Left ventricle myocardium inferior (tissue), 1 donor: Measurements from ENCODE around the gene DNAH8. TPM values are rescaled to one million over a fixed set of nuclear protein-coding genes. Genes with fewer than 3 reads are reported as not detected.

Source experiments
- DNase-seq: peaks from one replicate; pipeline ENCODE4 v3.0.0-alpha.2; 2020
- H3K27ac ChIP-seq: fragments of 200-600 bp; replicated peaks from 2 replicates; pipeline ENCODE4 v1.8.0; 2021
- H3K27me3 ChIP-seq: fragments of 200-600 bp; 2 replicates; pipeline ENCODE4 v1.8.0; 2021; ENCODE audit warnings: low read depth
- H3K36me3 ChIP-seq: fragments of 200-600 bp; 2 replicates; pipeline ENCODE4 v1.8.0; 2021
- H3K4me1 ChIP-seq: fragments of 200-600 bp; 2 replicates; pipeline ENCODE4 v1.8.0; 2021
- H3K4me3 ChIP-seq: fragments of 200-600 bp; 2 replicates; pipeline ENCODE4 v1.8.0; 2021; ENCODE audit warnings: mild to moderate bottlenecking, moderate library complexity
- H3K9me3 ChIP-seq: fragments of 200-600 bp; replicated peaks from 2 replicates; pipeline ENCODE4 v1.8.0; 2021
- CTCF ChIP-seq: fragments of 200-600 bp; IDR thresholded peaks from 2 replicates; pipeline ENCODE4 v1.8.0; 2021; ENCODE audit warnings: antibody characterized with exemption, mild to moderate bottlenecking, borderline replicate concordance
- intact Hi-C: fragments of 100-400 bp; cut with micrococcal nuclease; formaldehyde crosslinking; loops from one replicate; pipeline ENCODE4 v1.11.0; 2022
- total RNA-seq: library from RNA; stranded (reverse); fragmentation: NEBNext Ultra II Directional; extraction: Animal tissue kit (Norgen Biotek cat#: 25700); gene quantifications from one replicate; pipeline ENCODE4 v1.2.1, GENCODE V29; 2021
- donor health status: DM: no; HTN: yes; CAD: no; lungs with severe emphysema.

Gene DNAH8
- total RNA-seq, 1 donor from 2014 or later = 0.03 TPM

GRCh38 chr6:39056191-39056590 lies 341.1 kb downstream of the DNAH8 start:
- Histone ChIP-seq H3K9me3 (no peaks in the 10 kb centered on the region), H3K27ac (no peak overlapping the region), H3K36me3 (peaks cover 4% of the 10 kb centered on the region), H3K27me3 (peaks cover 26% of the 10 kb centered on the region), H3K4me1 (peaks cover 57% of the 10 kb centered on the region), H3K4me3 (no peak overlapping the region)
- intact Hi-C loops = no loop called here
- DNase-seq = no peak
- TF ChIP-seq CTCF = no peak

- DNase-seq = no peak
- peaks cover 30% of the 10 kb centered on the region for H3K27me3 ChIP-seq
Measured at GRCh38 chr6:39056681-39057080, 341.6 kb downstream of the DNAH8 start.

GRCh38 chr6:39057251-39058155 lies 342.4 kb downstream of the DNAH8 start:
- peaks cover 35% of the 10 kb centered on the region for H3K27me3 ChIP-seq
- H3K4me1 ChIP-seq = peaks cover 67% of the 10 kb centered on the region
- peaks cover 4% of the 10 kb centered on the region for H3K36me3 ChIP-seq
- no peak for DNase-seq
- intact Hi-C loops = no loop called here
- H3K9me3 ChIP-seq = no peaks in the 10 kb centered on the region
- no peak overlapping the region for H3K4me3 ChIP-seq
- H3K27ac ChIP-seq = peak overlapping the region; percentile 3
- TF ChIP-seq CTCF = no peak

More at GRCh38 chr6:39056681-39057080, 341.6 kb downstream of the DNAH8 start:
- intact Hi-C loops = no loop called here
- Histone ChIP-seq H3K36me3 (peaks cover 4% of the 10 kb centered on the region), H3K27ac (peak overlapping the region; percentile 3), H3K9me3 (no peaks in the 10 kb centered on the region), H3K4me1 (peaks cover 58% of the 10 kb centered on the region), H3K4me3 (no peak overlapping the region)
- no peak for TF ChIP-seq CTCF

- intact Hi-C loops = no loop called here
- no peak for TF ChIP-seq CTCF
- Histone ChIP-seq H3K4me3 (no peak overlapping the region), H3K9me3 (no peaks in the 10 kb centered on the region), H3K27ac (no peak overlapping the region), H3K36me3 (peaks cover 4% of the 10 kb centered on the region), H3K4me1 (peaks cover 73% of the 10 kb centered on the region), H3K27me3 (peaks cover 35% of the 10 kb centered on the region)
- DNase-seq = no peak
Measured at GRCh38 chr6:39058471-39059147, 343.5 kb downstream of the DNAH8 start.

- peaks cover 4% of the 10 kb centered on the region for H3K36me3 ChIP-seq
- H3K27me3 ChIP-seq = peaks cover 35% of the 10 kb centered on the region
- no peaks in the 10 kb centered on the region for H3K9me3 ChIP-seq
- intact Hi-C loops = no loop called here
- no peak for DNase-seq
- no peak overlapping the region for H3K4me3 ChIP-seq
- H3K27ac ChIP-seq = peak overlapping the region; percentile 81
- TF ChIP-seq CTCF = no peak
- peaks cover 68% of the 10 kb centered on the region for H3K4me1 ChIP-seq
Measured at GRCh38 chr6:39059496-39060310, 344.6 kb downstream of the DNAH8 start.
